Measurements from ENCODE around the gene PARVG.

Gene PARVG

GRCh38 chr22:44214764-44215163 lies 34.0 kb downstream of the PARVG start:
- Histone ChIP-seq H2AK5ac (ENCODE audit: low read length, severe bottlenecking) (no peak overlapping the region), H3K27me3 (ENCODE audit: control insufficient read depth in 1 of 2, insufficient read depth in 1 of 2, low read length in 2 of 2) (peaks cover 12 to 36% of the 10 kb centered on the region in 2 experiments), H3K9me3 (ENCODE audit: control insufficient read depth, low read length) (peaks cover 15% of the 10 kb centered on the region), H3K4me1 (ENCODE audit: control insufficient read depth, insufficient read depth, low read depth, low read length) (no peaks in the 10 kb centered on the region), H3K79me1 (replicated peaks; ENCODE audit: low read length, poor library complexity, severe bottlenecking) (no peaks in the 10 kb centered on the region), H3K27ac (ENCODE audit: low read length, poor library complexity, severe bottlenecking) (no peak overlapping the region), H2BK15ac (ENCODE audit: low read depth, poor library complexity, severe bottlenecking) (no peak overlapping the region), H4K91ac (ENCODE audit: low read length) (no peak overlapping the region), H2BK120ac (ENCODE audit: low read depth, low read length) (no peak overlapping the region), H3K23ac (ENCODE audit: low read length in 2 of 2) (no peak overlapping the region), H3K4me2 (ENCODE audit: low read length, poor library complexity, severe bottlenecking) (no peak overlapping the region), H2BK5ac (ENCODE audit: low read depth, low read length, poor library complexity, severe bottlenecking) (no peak overlapping the region), H3K4me3 (ENCODE audit: insufficient read depth in 1 of 2, low read depth in 1 of 2, low read length in 2 of 2) (peak overlapping the region in 1 of 2 experiments; percentile 40), H2AFZ (ENCODE audit: low read depth, low read length) (no peak overlapping the region), H3K18ac (ENCODE audit: low read depth in 1 of 2, low read length in 2 of 2) (no peak overlapping the region), H3K14ac (ENCODE audit: low read length in 2 of 2) (no peak overlapping the region), H2BK12ac (ENCODE audit: low read length in 2 of 2) (no peak overlapping the region), H3K9ac (ENCODE audit: low read length) (no peak overlapping the region), H4K8ac (ENCODE audit: low read length) (no peak overlapping the region), H3K36me3 (ENCODE audit: control insufficient read depth in 1 of 2, insufficient read depth in 2 of 2, low read depth in 1 of 2, low read length in 2 of 2) (no peaks in the 10 kb centered on the region), H3K4ac (ENCODE audit: low read depth in 1 of 2, low read length in 2 of 2) (no peak overlapping the region)
- DNase-seq: no peak
- WGBS: 57% methylated on average over 6 of the region's 6 CpGs

GRCh38 chr22:44215287-44215686 lies 34.6 kb downstream of the PARVG start:
- Histone ChIP-seq H3K9me3 (ENCODE audit: control insufficient read depth, low read length) (peaks cover 11% of the 10 kb centered on the region), H2AK5ac (ENCODE audit: low read length, severe bottlenecking) (no peak overlapping the region), H2BK12ac (ENCODE audit: low read length in 2 of 2) (no peak overlapping the region), H3K18ac (ENCODE audit: low read depth in 1 of 2, low read length in 2 of 2) (no peak overlapping the region), H2BK5ac (ENCODE audit: low read depth, low read length, poor library complexity, severe bottlenecking) (no peak overlapping the region), H3K14ac (ENCODE audit: low read length in 2 of 2) (no peak overlapping the region), H3K36me3 (ENCODE audit: control insufficient read depth in 1 of 2, insufficient read depth in 2 of 2, low read depth in 1 of 2, low read length in 2 of 2) (no peaks in the 10 kb centered on the region), H4K8ac (ENCODE audit: low read length) (no peak overlapping the region), H3K4me2 (ENCODE audit: low read length, poor library complexity, severe bottlenecking) (no peak overlapping the region), H3K4ac (ENCODE audit: low read depth in 1 of 2, low read length in 2 of 2) (no peak overlapping the region), H2BK15ac (ENCODE audit: low read depth, poor library complexity, severe bottlenecking) (no peak overlapping the region), H2BK120ac (ENCODE audit: low read depth, low read length) (no peak overlapping the region), H3K4me1 (ENCODE audit: control insufficient read depth, insufficient read depth, low read depth, low read length) (no peaks in the 10 kb centered on the region), H3K27me3 (ENCODE audit: control insufficient read depth in 1 of 2, insufficient read depth in 1 of 2, low read length in 2 of 2) (peaks cover 12 to 38% of the 10 kb centered on the region in 2 experiments), H4K91ac (ENCODE audit: low read length) (no peak overlapping the region), H3K9ac (ENCODE audit: low read length) (no peak overlapping the region), H3K4me3 (ENCODE audit: insufficient read depth in 1 of 2, low read depth in 1 of 2, low read length in 2 of 2) (no peak overlapping the region), H2AFZ (ENCODE audit: low read depth, low read length) (no peak overlapping the region), H3K27ac (ENCODE audit: low read length, poor library complexity, severe bottlenecking) (no peak overlapping the region), H3K23ac (ENCODE audit: low read length in 2 of 2) (no peak overlapping the region), H3K79me1 (replicated peaks; ENCODE audit: low read length, poor library complexity, severe bottlenecking) (no peaks in the 10 kb centered on the region)
- WGBS: 92% methylated on average over 3 of the region's 4 CpGs
- DNase-seq: no peak

GRCh38 chr22:44217346-44217745 lies 36.6 kb downstream of the PARVG start:
- no peaks in the 10 kb centered on the region for H3K36me3 ChIP-seq (ENCODE audit: control insufficient read depth in 1 of 2, insufficient read depth in 2 of 2, low read depth in 1 of 2, low read length in 2 of 2)
- no peak overlapping the region for H3K27ac ChIP-seq (ENCODE audit: low read length, poor library complexity, severe bottlenecking)
- no peak overlapping the region for H2AFZ ChIP-seq (ENCODE audit: low read depth, low read length)
- H2AK5ac ChIP-seq (ENCODE audit: low read length, severe bottlenecking): no peak overlapping the region
- no peaks in the 10 kb centered on the region for H3K4me1 ChIP-seq (ENCODE audit: control insufficient read depth, insufficient read depth, low read depth, low read length)
- no peak overlapping the region for H3K4ac ChIP-seq (ENCODE audit: low read depth in 1 of 2, low read length in 2 of 2)
- no peaks in the 10 kb centered on the region for H3K79me1 ChIP-seq (replicated peaks; ENCODE audit: low read length, poor library complexity, severe bottlenecking)
- H2BK120ac ChIP-seq (ENCODE audit: low read depth, low read length): no peak overlapping the region
- no peak overlapping the region for H2BK5ac ChIP-seq (ENCODE audit: low read depth, low read length, poor library complexity, severe bottlenecking)
- no peak for DNase-seq
- H2BK15ac ChIP-seq (ENCODE audit: low read depth, poor library complexity, severe bottlenecking): no peak overlapping the region
- H3K14ac ChIP-seq (ENCODE audit: low read length in 2 of 2): no peak overlapping the region
- no peak overlapping the region for H2BK12ac ChIP-seq (ENCODE audit: low read length in 2 of 2)
- peaks cover 11% of the 10 kb centered on the region for H3K9me3 ChIP-seq (ENCODE audit: control insufficient read depth, low read length)
- H3K27me3 ChIP-seq (ENCODE audit: control insufficient read depth in 1 of 2, insufficient read depth in 1 of 2, low read length in 2 of 2): peaks cover 7 to 48% of the 10 kb centered on the region in 2 experiments
- H3K4me2 ChIP-seq (ENCODE audit: low read length, poor library complexity, severe bottlenecking): no peak overlapping the region
- no peak overlapping the region for H3K9ac ChIP-seq (ENCODE audit: low read length)
- H3K23ac ChIP-seq (ENCODE audit: low read length in 2 of 2): no peak overlapping the region
- H4K91ac ChIP-seq (ENCODE audit: low read length): no peak overlapping the region
- no peak overlapping the region for H3K4me3 ChIP-seq (ENCODE audit: insufficient read depth in 1 of 2, low read depth in 1 of 2, low read length in 2 of 2)
- WGBS: 86% methylated on average over 7 of the region's 7 CpGs
- no peak overlapping the region for H3K18ac ChIP-seq (ENCODE audit: low read depth in 1 of 2, low read length in 2 of 2)
- no peak overlapping the region for H4K8ac ChIP-seq (ENCODE audit: low read length)

- no peaks in the 10 kb centered on the region for H3K4me1 ChIP-seq (ENCODE audit: control insufficient read depth, insufficient read depth, low read depth, low read length)
- no peak overlapping the region for H3K23ac ChIP-seq (ENCODE audit: low read length in 2 of 2)
- no peak overlapping the region for H2AFZ ChIP-seq (ENCODE audit: low read depth, low read length)
- peaks cover 11% of the 10 kb centered on the region for H3K9me3 ChIP-seq (ENCODE audit: control insufficient read depth, low read length)
- H3K27ac ChIP-seq (ENCODE audit: low read length, poor library complexity, severe bottlenecking): no peak overlapping the region
- no peak overlapping the region for H4K91ac ChIP-seq (ENCODE audit: low read length)
- WGBS: 69% methylated on average over 6 of the region's 6 CpGs
- H3K18ac ChIP-seq (ENCODE audit: low read depth in 1 of 2, low read length in 2 of 2): no peak overlapping the region
- no peaks in the 10 kb centered on the region for H3K36me3 ChIP-seq (ENCODE audit: control insufficient read depth in 1 of 2, insufficient read depth in 2 of 2, low read depth in 1 of 2, low read length in 2 of 2)
- H2BK5ac ChIP-seq (ENCODE audit: low read depth, low read length, poor library complexity, severe bottlenecking): no peak overlapping the region
- no peak overlapping the region for H2AK5ac ChIP-seq (ENCODE audit: low read length, severe bottlenecking)
- H3K4ac ChIP-seq (ENCODE audit: low read depth in 1 of 2, low read length in 2 of 2): no peak overlapping the region
- H3K27me3 ChIP-seq (ENCODE audit: control insufficient read depth in 1 of 2, insufficient read depth in 1 of 2, low read length in 2 of 2): peaks cover 4 to 52% of the 10 kb centered on the region in 2 experiments
- no peak overlapping the region for H3K9ac ChIP-seq (ENCODE audit: low read length)
- DNase-seq: no peak
- H3K4me3 ChIP-seq (ENCODE audit: insufficient read depth in 1 of 2, low read depth in 1 of 2, low read length in 2 of 2): no peak overlapping the region
- no peak overlapping the region for H3K14ac ChIP-seq (ENCODE audit: low read length in 2 of 2)
- no peak overlapping the region for H2BK120ac ChIP-seq (ENCODE audit: low read depth, low read length)
- no peak overlapping the region for H2BK12ac ChIP-seq (ENCODE audit: low read length in 2 of 2)
- H2BK15ac ChIP-seq (ENCODE audit: low read depth, poor library complexity, severe bottlenecking): no peak overlapping the region
- H4K8ac ChIP-seq (ENCODE audit: low read length): no peak overlapping the region
- H3K4me2 ChIP-seq (ENCODE audit: low read length, poor library complexity, severe bottlenecking): no peak overlapping the region
- H3K79me1 ChIP-seq (replicated peaks; ENCODE audit: low read length, poor library complexity, severe bottlenecking): no peaks in the 10 kb centered on the region
These were observed 37.3 kb downstream of the PARVG start for GRCh38 chr22:44218071-44218470.
